HTERT RPE-1 (cell line): ENCODE data around the gene IL2RA.
"Not testable (repeated sequence)": the region's sequence is repeated elsewhere in the genome, so short reads cannot be mapped to it uniquely, and the experiment has no call there.

Source experiments
- in situ Hi-C: fragments of 300-500 bp; cut with MboI; formaldehyde crosslinking; loops from 4 replicates; pipeline ENCODE4 v1.14.3; 2020; ENCODE audit warnings: low sequenced_read_pairs

Gene IL2RA

DNA sequence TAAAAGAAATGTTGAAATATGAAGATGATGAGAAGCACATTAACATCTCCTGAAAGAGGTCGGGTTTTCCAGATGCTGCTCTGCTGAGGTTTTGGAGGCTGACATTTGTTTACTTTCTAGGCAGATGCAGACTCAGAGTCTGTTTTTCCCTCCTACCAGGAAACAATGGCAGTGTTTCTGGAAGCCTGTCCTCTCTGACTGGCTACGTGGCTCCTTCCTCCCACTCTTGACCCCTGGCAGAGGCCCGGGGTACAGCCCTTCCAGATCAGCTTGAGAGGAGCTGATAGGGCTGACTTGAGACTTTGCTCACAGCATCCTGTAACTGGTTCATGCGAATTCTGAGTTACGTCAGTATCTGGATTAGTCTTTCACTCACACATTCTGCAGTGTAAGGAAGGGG lies 43.7 kb downstream of the IL2RA start:
- in situ Hi-C loops: no loop called here

- in situ Hi-C loops: no loop called here
Observed at GRCh38 chr10:6017781-6018354, 44.3 kb downstream of the IL2RA start.

DNA sequence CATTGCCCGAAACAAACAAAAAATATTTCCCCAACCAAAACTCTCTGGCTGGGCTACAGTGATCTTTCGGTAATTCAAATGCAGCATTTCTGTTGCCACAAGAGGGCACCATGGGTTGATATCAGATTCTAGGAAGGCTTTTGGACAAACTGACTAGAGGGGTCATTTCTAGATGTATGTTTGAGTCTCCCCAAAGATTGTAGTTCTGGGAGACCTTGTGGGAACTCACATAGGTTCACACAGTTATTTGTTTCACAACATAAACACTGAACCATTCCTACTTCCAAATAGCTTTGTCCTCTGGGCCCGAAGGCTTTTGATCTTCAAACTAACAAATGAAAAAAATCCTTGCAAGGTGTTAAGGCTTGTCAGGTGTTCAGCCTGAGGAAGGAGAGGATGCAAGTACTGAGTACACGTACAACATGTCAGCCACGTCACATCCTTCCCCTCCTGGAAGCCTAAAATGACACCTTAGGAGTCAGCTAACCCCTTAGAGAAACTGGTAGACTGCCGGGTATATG lies 47.9 kb downstream of the IL2RA start:
- in situ Hi-C loops: no loop called here

DNA sequence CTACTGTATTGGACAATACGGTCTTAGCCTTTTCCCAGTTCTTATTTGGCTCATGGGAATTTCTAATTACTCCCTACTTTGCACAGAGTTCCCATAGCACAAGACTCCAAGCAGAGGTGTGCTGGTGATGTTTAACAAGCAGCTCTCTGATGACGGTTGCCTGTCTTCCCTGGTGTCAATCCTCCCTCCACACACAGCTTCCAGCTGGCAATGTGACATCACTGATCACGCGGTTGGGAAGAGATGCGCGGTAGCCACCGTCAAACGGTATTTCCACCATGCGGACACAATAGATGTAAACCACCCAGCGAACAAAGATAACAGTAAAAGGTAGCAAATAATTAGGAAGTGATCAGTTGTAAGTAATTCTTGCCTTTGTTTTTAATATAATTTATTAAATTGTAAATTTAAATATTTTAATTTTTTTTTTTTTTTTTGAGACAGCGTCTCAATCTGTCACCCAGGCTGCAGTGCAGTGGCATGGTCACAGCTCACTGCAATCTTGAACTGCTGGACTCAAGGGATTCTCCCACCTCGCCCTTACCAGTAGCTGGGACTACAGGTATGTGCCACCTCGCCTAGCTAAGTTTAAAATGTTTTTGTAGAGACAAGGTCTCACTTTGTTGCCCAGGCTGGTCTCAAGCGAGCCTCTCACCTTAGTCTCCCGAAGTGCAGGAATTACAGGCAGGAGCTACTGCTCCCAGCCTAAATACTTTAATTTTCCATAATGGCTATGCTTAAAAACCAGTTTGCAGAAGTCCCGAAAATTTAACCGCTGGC lies 48.6 kb downstream of the IL2RA start:
- in situ Hi-C loops: no loop called here

- in situ Hi-C loops: no loop called here
Observed at GRCh38 chr10:6012121-6012905, 49.9 kb downstream of the IL2RA start.

DNA sequence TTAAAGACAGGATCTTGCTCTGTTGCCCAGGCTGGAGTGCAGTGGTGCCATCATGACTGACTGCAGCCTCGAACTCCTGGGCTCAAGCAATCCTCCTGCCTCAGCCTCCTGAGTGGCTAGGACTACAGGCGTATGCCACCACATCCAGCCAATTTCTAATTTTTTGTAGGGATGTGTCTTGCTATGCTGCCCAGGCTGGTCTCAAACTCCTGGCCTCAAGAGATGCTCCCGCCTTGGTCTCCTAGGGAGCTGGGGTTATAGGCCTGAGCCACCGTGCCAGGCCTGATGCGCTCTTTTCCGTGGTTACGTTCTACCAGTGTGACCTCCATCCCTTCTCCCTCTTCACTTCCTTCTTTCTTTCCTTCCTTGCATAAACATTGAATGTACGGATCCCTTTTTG lies 50.6 kb downstream of the IL2RA start:
- in situ Hi-C loops: no loop called here

DNA sequence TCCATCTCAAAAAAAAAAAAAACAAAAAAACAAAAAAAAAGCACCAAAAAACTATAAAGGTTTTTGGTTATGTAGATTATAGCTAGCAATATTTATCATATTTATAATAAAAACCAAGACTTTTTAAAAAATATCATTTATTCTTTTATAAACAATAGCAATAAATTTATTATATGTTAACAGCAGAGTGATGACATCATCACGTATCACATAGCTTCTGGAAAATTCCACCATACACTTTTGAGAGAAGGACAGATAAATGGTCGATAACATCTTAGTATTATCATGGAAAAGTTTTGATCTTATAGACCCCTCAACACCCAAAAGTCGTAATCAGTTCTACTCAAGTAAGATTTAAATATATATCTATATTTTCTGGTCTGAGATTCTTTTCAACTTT lies 51.6 kb downstream of the IL2RA start:
- in situ Hi-C loops: no loop called here

DNA sequence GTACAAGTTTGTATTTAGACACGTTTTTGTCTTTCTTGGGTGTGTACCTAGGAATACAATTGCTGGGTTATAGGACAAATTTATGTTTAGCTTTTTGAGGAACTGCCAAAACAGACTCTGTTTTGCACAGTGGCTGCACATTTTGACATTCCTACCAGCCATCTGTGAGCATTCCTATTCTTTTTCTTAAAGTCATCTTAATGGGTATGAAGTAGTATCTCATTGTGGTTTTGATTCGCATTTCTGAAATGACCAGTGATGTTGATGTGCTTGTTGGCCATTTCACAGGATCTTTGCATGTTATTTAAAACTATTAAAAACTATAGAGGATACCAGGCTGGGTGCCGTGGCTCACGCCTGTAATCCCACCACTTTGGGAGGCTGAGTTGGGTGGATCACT lies 52.2 kb downstream of the IL2RA start:
- in situ Hi-C loops: no loop called here

GRCh38 chr10:6009150-6009549 lies 53.0 kb downstream of the IL2RA start:
- in situ Hi-C loops: no loop called here

DNA sequence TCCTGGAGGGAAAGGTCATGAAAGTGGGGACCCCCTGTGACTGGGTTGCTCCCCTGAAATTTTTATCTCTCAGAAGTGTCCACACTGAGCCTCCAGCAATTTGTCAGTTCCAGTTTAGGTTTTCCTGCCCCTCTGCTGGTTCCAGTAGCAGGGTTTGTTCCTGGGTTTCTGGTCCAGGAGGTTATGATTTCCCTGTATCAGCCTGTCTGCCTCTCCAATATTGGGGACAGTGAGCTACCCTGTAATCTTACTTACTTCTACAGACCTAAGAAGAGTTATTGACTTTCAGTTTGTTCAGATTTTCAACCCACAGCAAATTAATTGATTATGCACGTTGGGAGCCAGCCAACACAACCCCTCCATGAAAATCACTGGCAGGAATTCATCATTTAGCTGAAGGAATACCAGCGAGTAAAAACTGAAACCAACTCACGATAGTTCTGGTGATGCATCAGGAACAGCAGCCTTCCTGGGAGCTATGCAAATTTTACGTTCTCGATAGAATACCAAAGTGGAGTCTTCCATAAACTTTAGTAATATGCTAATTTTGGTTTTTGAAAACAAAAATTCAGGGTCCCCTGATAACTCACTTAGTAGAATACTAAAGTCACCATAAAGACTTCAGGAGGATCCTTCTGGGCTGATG lies 53.5 kb downstream of the IL2RA start:
- in situ Hi-C loops: no loop called here

GRCh38 chr10:6006991-6007390 lies 55.2 kb downstream of the IL2RA start:
- in situ Hi-C loops: no loop called here

DNA sequence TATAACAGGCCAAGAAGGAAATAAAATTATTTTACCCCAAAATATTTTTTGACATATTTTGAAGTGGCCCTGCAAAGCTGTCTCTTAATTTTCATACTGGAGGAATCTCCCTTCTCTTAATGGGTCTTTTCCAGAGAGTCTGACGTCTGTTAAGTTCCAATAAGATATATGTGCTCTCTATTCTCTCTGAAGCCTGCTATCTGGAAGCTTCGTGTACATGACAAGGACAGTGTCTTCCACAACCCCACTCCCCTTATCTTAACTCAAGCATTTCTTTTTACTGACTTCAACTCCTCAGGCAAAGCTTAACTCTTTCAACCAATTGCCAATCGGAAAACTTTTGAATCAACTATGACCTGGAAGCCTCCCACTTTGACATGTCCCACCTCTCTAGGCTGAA lies 55.6 kb downstream of the IL2RA start:
- in situ Hi-C loops: no loop called here

DNA sequence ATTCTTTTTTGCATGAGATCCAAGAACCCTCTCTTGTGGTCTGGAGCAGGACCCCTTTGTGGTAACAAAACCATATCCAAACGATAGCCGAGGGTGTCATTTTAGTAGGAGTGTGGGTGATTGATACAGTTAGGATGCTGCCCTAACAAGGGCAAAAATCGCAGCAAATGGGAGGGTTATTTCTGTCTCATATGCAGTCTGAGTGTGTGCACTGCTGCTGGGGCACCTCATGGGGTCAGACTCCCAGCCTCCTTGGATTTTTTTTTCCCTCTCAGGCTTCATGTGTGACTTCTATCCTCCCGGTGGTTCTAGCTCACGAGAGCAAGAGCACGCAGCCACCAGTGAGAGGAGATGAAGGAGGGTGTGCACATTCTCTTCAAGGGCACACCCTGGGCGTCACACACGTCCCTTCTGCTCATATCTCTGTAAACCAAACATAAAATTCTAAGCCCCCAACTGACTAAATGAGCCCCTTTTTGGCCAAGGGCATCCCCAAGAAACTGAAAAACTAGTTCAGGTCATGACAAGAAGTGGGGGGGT lies 56.2 kb downstream of the IL2RA start:
- in situ Hi-C loops: no loop called here

- in situ Hi-C loops: not testable (repeated sequence)
Observed at GRCh38 chr10:6005161-6005804, 56.9 kb downstream of the IL2RA start.

GRCh38 chr10:6002809-6003510 lies 59.2 kb downstream of the IL2RA start:
- in situ Hi-C loops: no loop called here

- in situ Hi-C loops: no loop called here
Observed at GRCh38 chr10:5999440-6000165, 62.6 kb downstream of the IL2RA start.

GRCh38 chr10:5996696-5997095 lies 65.5 kb downstream of the IL2RA start:
- in situ Hi-C loops: no loop called here

- in situ Hi-C loops: no loop called here
Observed at GRCh38 chr10:5992398-5992797, 69.8 kb downstream of the IL2RA start.

DNA sequence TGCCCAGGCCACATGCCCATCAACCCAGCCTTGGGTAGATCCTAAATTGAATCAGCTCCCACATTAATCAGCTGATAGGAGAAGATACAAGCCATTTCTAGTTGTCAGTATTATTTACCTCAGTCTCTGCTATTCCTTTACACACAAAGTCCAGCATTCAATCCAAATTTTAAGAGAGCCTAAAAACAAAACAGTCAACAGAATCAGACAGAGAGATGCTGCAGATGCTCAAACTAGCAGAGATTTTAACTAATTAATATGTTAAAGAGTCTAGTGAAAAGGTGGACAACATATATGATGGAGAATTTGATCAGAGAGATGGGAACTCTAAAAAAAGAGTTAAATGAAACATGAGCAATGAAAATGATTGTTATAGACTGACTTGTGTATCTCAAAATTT lies 70.5 kb downstream of the IL2RA start:
- in situ Hi-C loops: no loop called here
